Activated T-helper 1 cell treated with Interleukin-2 at 50 U/mL for 16 hours (primary cell): Measurements from ENCODE around the gene MT1G.
A peak's percentile ranks its signal among the peaks of the same experiment; 100 is the strongest.
"Not testable (repeated sequence)": the region's sequence is repeated elsewhere in the genome, so short reads cannot be mapped to it uniquely, and the experiment has no call there.

Source experiments
- DNase-seq: peaks from one replicate; pipeline ENCODE4 v3.0.0-alpha.2; 2020; ENCODE audit warnings: low read depth

MT1G gene

GRCh38 chr16:56665286-56666261 lies 2.3 kb downstream of the MT1G start:
- DNase-seq = not testable (repeated sequence)

DNA sequence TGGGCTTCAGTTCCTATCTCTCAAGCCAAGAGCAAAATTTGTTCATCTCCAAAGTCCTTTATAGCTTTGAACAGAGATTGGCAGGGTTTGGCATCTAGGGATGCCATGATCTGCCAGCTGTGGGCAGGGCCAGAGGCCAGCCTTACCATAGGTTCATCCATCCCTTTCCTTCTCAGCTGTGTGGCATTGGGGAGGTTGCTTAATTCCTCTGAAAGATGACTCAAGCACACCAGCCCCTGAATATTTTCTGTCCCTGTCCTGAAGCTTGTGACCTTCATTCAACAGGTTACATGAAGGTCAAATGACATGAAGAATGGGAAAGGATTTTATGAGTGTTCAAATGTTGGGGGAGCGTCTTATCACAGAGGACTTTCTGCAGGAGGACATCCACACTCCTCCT lies 3.4 kb downstream of the MT1G start:
- DNase-seq = no peak

- DNase-seq = no peak
Observed at GRCh38 chr16:56662357-56663354, 5.2 kb downstream of the MT1G start.

- no peak for DNase-seq
Observed at GRCh38 chr16:56658327-56658875, 9.5 kb downstream of the MT1G start.

DNA sequence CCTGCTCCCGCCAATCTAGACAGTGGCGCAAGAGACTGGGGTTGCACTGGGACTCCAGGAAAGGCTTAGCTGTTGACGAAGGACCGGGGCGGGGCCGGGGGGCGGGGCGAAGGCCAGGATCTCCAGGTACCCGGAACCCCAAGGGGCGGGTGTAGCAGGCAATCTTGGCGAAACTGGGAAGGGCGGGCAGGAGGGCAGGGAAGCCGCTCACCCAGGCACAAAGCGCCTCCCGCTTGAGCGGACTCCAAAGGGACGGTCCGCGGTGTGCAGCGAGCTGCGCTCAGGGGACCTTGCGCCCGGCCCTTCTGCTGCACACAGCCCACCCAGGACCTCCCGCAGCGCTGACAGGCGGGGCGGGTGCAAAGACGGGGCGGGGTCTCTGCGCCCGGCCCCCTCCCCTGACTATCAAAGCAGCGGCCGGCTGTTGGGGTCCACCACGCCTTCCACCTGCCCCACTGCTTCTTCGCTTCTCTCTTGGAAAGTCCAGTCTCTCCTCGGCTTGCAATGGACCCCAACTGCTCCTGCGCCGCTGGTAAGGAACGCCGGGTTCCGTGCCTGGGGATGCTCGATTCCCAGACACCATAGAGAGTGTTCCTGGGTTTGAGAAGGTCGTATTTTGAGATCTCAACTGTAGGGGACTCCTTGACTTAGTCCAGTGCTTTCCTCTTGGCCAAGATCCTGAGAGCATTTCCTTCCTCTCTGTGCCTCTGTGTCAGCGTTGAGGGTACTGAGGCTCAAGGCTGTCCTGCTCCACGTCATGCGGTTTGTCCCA lies 10.1 kb downstream of the MT1G start, which contains the start of gene MT1F:
Gene MT1F, plus strand, starts transcription at position 405 of the 772 bp plus-strand sequence. Its CDS starts 100 bp downstream, at position 505.
- peak; percentile 46 for DNase-seq

DNA sequence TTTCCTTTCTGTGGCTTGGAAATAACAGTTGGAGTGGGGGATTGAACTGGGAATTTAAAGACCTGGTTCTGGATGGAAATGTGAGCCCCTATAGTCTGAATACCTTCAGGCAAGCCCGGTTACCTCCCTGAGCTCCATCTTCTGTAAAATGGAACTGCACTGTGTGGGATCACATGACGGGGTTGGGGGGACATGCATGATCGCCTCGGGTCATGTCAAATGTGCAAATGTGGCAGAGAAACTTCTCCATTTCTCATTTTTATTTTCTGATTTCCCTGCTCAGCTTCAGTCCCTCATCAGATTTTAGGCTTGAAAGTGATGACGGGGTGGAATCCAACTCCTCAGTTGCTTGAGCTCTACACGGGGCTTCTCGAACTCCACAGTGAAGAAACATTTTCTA lies 14.6 kb downstream of the MT1G start:
- DNase-seq = no peak

DNA sequence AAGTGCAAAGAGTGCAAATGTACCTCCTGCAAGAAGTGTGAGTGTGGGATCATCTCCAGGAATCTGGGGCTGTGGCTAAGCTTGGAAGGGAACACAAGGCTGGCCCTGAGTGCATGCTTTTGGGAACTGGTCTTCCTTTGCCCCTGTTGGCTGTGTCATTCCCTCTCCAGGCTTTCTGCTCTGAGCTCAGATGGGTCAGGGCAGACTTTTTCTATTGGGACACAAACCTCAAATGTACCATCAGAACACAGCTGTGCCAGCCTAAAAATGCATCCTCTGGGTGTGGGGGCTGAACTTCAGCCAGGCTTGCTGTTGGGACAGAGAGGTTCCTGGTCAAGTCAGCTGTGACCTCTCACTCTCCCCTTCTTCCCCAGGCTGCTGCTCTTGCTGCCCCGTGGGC lies 15.3 kb downstream of the MT1G start:
- DNase-seq = no peak

- DNase-seq = no peak
Observed at GRCh38 chr16:56651586-56651985, 16.3 kb downstream of the MT1G start, which contains the start of gene MT1B. Gene MT1B, plus strand, starts transcription at chr16:56651886. Its CDS starts 68 bp downstream, at chr16:56651954.

DNA sequence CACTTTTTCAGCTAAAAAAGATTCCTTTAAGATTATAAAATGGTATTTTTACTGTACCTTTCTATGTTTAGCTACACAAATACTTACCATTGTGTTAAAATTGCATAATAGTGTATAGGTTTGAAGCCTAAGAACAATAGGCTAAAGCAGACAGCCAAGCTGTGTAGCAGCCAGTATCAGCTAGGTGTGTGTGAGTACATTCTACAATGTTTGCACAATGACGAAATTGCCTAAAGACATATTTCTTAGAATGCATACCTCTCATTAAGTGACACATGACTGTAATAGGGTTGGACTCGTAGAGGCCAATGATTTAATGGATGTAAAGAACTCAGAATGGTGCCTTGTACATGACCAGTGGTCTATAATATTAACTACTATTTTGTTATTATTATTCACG lies 18.0 kb downstream of the MT1G start:
- DNase-seq = no peak

- no peak for DNase-seq
Observed at GRCh38 chr16:56649271-56649670, 18.6 kb downstream of the MT1G start.

- DNase-seq = no peak
Observed at GRCh38 chr16:56647641-56648431, 20.0 kb downstream of the MT1G start.

DNA sequence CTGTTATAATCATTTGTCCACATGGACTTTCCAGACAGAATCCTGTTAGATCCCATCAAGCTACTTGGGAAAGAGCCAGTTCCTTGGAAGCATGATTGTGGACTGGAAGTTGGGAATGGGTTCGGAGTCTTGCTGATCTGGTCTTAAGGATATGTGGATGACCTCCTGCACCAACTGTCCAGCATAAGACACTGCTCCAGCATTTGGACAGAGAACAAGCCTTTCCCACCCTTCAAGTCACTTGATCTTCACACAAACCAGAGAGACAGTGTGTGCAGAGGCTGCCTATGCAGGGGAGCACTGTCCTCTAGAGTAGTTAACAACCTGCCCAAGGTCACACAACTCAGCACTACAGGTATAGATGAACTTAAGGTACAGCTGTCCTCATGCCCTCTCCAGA lies 22.0 kb downstream of the MT1G start:
- DNase-seq = no peak

DNA sequence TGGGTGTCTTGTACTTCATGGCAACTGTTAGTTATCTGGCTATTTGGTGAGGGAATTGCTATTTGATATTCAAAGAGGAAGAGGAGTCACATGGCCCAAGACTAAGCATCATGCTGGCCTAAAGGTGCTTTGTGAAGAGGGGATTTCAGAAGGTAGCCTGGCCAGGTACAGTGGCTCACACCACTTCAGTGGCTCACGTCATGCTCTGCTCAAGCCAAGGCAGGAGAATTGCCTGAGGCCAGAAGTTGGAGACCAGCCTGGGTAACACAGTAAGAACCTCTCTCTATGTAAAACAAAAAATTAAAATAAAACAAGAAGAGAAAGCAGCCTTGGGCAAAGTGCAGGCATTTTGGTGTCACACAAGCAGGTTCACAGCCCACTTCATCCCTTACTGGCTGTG lies 22.6 kb downstream of the MT1G start:
- no peak for DNase-seq

DNA sequence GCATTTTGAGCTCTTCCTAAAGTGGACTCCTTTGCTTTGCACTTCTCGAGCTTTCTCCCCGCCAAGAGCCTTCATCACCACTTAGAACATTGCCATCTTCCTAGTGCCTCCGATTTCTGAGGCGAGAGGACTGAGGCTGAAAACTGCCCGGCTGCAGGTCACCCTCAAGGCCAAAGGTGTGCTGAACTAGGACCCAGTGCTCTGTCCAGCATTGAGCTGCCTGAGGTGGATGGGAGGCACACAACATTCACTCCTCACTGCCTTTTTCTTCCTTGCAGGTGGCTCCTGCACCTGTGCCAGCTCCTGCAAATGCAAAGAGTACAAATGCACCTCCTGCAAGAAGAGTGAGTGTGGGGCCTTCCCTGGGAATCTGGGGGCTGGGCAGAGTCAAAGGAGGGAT lies 24.0 kb downstream of the MT1G start:
- no peak for DNase-seq

DNA sequence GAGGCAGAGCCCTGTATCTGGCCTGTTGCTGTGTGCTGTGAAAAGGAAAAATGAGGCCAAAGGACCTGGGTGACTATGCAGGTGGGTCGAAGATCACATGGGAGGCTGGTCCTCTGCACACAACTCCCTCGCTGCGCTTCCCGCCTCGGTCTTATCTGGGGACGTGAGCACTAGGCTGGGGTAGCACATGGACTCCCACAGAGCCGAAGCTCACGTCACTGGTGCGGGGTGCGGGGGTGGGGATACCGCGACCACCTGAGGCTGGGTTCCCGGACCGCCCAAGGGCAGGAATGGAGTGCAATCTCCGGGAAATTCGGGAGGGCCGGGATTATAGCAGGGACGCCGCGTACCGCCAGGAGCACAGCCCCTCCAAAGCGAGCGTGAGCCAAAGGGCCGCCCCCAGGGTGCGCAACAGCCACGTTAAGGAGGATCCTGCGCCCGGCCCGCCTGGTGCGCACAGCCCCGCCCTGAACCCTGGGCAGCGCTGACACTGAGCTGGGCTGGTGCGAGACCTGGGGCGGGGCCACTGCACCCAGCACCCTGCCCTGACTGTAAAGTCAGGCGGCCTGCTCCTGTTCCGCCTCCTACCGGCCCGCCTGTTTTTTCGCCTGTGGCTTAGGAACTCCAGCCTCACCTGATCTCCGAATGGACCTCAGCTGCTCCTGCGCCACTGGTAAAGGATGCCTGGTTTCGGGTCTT lies 24.6 kb downstream of the MT1G start:
- peak; percentile 62 for DNase-seq

- no peak for DNase-seq
Observed at GRCh38 chr16:56641166-56641565, 26.7 kb downstream of the MT1G start.

DNA sequence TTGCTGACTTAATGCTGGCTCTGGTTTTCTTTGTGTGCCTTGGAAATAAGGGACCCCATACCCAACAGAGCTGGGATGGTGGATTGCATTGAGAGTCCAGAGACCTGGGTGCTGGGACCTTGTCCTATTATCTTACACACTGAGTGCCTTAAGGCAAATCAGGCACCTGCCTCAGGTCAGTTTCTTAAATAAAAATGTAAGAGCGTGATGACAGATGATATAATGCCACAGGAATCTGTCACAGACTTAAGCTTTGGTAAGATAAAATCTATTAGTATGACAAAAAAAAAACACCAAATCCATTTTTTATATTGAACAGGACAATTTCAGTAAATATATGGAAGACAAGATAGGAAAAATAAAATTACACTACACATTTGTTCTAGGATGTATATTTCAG lies 27.8 kb downstream of the MT1G start:
- DNase-seq = no peak

- no peak for DNase-seq
Observed at GRCh38 chr16:56639045-56639444, 28.8 kb downstream of the MT1G start.

- DNase-seq = no peak
Observed at GRCh38 chr16:56637814-56638750, 29.8 kb downstream of the MT1G start, which contains the start of gene MT1A. Gene MT1A, plus strand, starts transcription at chr16:56638666. Its CDS starts 73 bp downstream, at chr16:56638739.
